Measurements from ENCODE around the gene ALPI. TPM values are rescaled to one million over a fixed set of nuclear protein-coding genes. Genes with fewer than 3 reads are reported as not detected.
"Not testable (repeated sequence)": the region's sequence is repeated elsewhere in the genome, so short reads cannot be mapped to it uniquely, and the experiment has no call there.

ALPI gene
- total and polyA plus RNA-seq, 4 donors: 0.20 TPM; not detected in 3

DNA sequence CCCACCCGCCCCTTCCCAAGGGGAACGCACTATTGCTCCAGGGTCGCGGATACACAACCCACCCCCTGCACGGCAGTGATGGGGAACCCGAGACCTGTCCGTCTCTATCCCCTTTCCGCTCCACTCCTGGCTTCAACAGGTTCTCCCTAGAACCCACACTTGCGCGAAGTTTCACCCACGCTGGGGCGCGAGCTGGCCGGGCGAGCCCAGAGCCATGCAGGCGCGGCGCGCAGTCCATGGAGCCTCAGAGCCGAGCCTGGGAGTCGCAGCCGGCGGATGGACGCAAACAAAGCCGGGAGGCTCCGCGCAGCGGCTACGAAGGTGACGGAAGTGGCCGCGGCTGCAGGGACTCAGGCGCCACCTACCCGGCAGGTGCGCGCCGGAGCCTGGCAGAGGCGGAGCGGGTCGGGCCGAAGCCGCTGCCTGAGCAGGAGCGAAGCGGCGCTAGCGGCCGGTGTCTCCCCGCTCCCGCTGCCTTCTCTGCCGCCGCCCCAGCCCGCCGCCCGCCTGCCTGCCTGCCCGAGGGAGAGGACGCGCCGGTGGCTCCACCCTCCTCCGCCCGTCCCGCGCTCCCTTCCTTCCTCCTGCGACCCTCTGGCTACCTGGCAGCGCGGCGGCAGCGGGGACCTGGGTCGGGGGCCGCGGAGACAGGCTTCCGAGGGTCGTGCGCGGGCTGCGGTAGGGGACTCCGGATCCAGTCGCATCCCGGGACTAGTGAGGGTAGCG is 35.3 kb upstream of the ALPI start:
- no peak overlapping the region for H3K4me3 ChIP-seq (ENCODE audit: low read depth, low read length)
- H3K36me3 ChIP-seq (ENCODE audit: control insufficient read depth, insufficient read depth, low read length): no peaks in the 10 kb centered on the region
- H3K4me1 ChIP-seq (ENCODE audit: control insufficient read depth, insufficient read depth, low read length): peaks cover 24% of the 10 kb centered on the region
- H3K9me3 ChIP-seq (ENCODE audit: control insufficient read depth, insufficient read depth, low read length): no peaks in the 10 kb centered on the region
- H3K27ac ChIP-seq (ENCODE audit: low read depth, low read length): no peak overlapping the region
- under 1% methylated on average over 78 of the region's 79 CpGs for WGBS (ENCODE audit: insufficient coverage)
- DNase-seq (ENCODE audit: low read depth in 4 of 6, low spot score in 6 of 6): peak in 2 of 6 donors; percentile 32 to 70
- H3K27me3 ChIP-seq (ENCODE audit: control insufficient read depth, insufficient read depth, low read length): peaks cover 57% of the 10 kb centered on the region

DNA sequence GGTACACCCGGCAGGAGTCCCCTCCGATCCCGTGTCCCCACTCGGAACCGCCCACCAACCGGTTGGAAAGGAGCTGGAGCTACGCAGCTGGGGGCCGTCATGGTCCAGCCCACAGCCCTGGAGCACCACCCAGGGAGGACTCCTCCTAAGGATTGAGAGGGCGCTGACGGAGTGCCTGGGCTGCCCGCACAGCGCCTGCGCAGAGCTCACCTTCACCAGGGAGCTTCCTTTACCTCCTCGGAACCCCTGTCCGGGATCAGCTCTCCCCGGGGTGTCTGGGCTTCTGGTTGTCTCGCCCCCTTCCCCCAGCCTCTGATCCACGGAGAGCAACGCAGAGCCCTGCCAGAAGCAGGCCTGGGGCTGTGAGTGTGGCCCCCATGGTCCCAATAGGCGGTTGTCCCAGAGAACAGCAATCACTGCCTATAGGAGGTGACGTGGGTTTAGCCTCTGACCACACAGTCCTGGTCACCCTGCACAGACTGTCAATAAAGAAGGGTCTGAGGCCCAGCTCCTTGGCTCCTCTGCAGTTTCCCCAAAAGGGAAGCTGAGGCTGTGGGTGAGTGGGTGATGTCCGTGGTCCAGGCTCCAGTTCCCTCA is 34.7 kb upstream of the ALPI start:
- Histone ChIP-seq H3K27ac (ENCODE audit: low read depth, low read length) (no peak overlapping the region), H3K9me3 (ENCODE audit: control insufficient read depth, insufficient read depth, low read length) (no peaks in the 10 kb centered on the region), H3K4me1 (ENCODE audit: control insufficient read depth, insufficient read depth, low read length) (peaks cover 24% of the 10 kb centered on the region), H3K36me3 (ENCODE audit: control insufficient read depth, insufficient read depth, low read length) (no peaks in the 10 kb centered on the region), H3K27me3 (ENCODE audit: control insufficient read depth, insufficient read depth, low read length) (peaks cover 57% of the 10 kb centered on the region), H3K4me3 (ENCODE audit: low read depth, low read length) (no peak overlapping the region)
- DNase-seq (ENCODE audit: low read depth in 4 of 6, low spot score in 6 of 6): peak in 1 of 6 donors; percentile 38
- WGBS (ENCODE audit: insufficient coverage): 18% methylated on average over 21 of the region's 22 CpGs

GRCh38 chr2:232422051-232422450 is 33.9 kb upstream of the ALPI start:
- Histone ChIP-seq H3K27me3 (ENCODE audit: control insufficient read depth, insufficient read depth, low read length) (peaks cover 54% of the 10 kb centered on the region), H3K27ac (ENCODE audit: low read depth, low read length) (no peak overlapping the region), H3K4me3 (ENCODE audit: low read depth, low read length) (no peak overlapping the region), H3K9me3 (ENCODE audit: control insufficient read depth, insufficient read depth, low read length) (no peaks in the 10 kb centered on the region), H3K36me3 (ENCODE audit: control insufficient read depth, insufficient read depth, low read length) (no peaks in the 10 kb centered on the region), H3K4me1 (ENCODE audit: control insufficient read depth, insufficient read depth, low read length) (peaks cover 24% of the 10 kb centered on the region)
- no peak for DNase-seq (ENCODE audit: low read depth in 4 of 6, low spot score in 6 of 6)
- WGBS (ENCODE audit: insufficient coverage): 92% methylated on average over 5 of the region's 10 CpGs

DNA sequence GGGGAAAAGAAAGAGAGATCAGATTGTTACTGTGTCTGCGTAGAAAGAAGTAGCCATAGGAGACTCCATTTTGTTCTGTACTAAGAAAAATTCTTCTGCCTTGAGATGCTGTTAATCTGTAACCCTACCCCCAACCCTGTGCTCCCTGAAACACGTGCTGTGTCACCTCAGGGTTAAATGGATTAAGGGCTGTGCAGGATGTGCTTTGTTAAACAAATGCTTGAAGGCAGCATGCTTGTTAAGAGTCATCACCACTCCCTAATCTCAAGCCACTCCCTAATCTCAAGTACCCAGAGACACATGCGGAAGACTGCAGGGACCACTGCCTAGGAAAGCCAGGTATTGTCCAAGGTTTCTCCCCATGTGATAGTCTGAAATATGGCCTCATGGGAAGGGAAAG is 33.0 kb upstream of the ALPI start:
- not testable (repeated sequence) for H3K27ac ChIP-seq (ENCODE audit: low read depth, low read length); H3K4me3 ChIP-seq (ENCODE audit: low read depth, low read length); DNase-seq (ENCODE audit: low read depth in 4 of 6, low spot score in 6 of 6); H3K9me3 ChIP-seq (ENCODE audit: control insufficient read depth, insufficient read depth, low read length); H3K36me3 ChIP-seq (ENCODE audit: control insufficient read depth, insufficient read depth, low read length)
- H3K27me3 ChIP-seq (ENCODE audit: control insufficient read depth, insufficient read depth, low read length): peaks cover 45% of the 10 kb centered on the region
- H3K4me1 ChIP-seq (ENCODE audit: control insufficient read depth, insufficient read depth, low read length): peaks cover 24% of the 10 kb centered on the region
- no CpG with 5 or more reads among the region's 3 CpGs for WGBS (ENCODE audit: insufficient coverage)

DNA sequence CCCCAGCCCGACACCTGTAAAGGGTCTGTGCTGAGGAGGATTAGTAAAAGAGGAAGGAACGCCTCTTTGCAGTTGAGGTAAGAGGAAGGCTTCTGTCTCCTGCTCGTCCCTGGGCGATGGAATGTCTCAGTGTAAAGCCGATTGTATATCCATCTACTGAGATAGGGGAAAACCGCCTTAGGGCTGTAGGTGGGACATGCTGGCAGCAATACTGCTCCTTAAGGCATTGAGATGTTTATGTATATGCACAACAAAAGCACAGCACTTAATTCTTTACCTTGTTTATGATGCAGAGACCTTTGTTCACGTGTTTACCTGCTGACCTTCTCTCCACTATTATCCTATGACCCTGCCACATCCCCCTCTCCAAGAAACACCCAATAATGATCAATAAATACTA is 32.5 kb upstream of the ALPI start:
- H3K4me3 ChIP-seq (ENCODE audit: low read depth, low read length); DNase-seq (ENCODE audit: low read depth in 4 of 6, low spot score in 6 of 6); H3K27ac ChIP-seq (ENCODE audit: low read depth, low read length); H3K36me3 ChIP-seq (ENCODE audit: control insufficient read depth, insufficient read depth, low read length); H3K9me3 ChIP-seq (ENCODE audit: control insufficient read depth, insufficient read depth, low read length): not testable (repeated sequence)
- WGBS (ENCODE audit: insufficient coverage): 41% methylated on average over 2 of the region's 7 CpGs
- Histone ChIP-seq H3K4me1 (ENCODE audit: control insufficient read depth, insufficient read depth, low read length) (peaks cover 21% of the 10 kb centered on the region), H3K27me3 (ENCODE audit: control insufficient read depth, insufficient read depth, low read length) (peaks cover 41% of the 10 kb centered on the region)

DNA sequence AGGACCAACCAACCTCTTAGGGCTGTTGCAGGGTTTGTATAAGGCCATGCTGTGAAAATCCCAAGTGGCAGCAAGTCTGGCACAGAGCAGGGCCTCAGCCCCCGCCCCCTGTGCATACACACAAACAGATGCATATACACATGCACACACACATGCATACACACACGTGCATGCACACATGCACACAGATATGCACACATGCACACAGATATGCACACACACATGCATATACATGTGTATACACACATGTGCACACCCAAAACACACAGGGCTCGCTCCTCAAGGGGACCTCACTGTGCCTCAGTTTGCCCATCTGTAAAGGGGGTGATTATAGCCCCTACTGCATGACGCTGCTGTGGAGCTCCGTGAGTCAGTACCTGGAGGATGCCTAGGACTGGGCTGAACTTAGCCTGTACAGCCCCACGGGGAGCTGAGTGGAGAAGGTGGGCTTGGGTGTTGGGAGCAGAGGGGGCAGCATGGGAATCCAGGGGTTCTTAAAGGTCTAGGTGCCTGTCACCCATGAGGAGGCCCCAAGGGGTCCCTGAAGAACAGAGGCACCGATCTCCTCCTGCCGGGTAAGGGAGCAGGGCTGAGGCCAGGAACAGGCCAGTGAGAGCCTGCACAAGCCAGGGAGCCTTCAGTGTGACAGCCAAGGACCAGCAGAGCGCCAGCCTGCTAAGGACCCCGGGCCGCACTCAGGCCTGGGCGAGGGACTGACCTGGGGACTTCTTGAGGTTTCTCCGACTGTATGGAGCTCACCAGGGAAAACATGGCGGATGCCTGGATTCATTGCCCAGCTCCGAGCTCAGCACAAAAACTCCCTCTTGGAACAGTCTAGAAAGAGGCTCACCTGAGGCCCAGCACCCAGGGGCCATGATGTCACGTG is 24.0 kb upstream of the ALPI start:
- H3K4me3 ChIP-seq (ENCODE audit: low read depth, low read length): no peak overlapping the region
- H3K36me3 ChIP-seq (ENCODE audit: control insufficient read depth, insufficient read depth, low read length): no peaks in the 10 kb centered on the region
- no peaks in the 10 kb centered on the region for H3K9me3 ChIP-seq (ENCODE audit: control insufficient read depth, insufficient read depth, low read length)
- peaks cover 5% of the 10 kb centered on the region for H3K4me1 ChIP-seq (ENCODE audit: control insufficient read depth, insufficient read depth, low read length)
- no peak for DNase-seq (ENCODE audit: low read depth in 4 of 6, low spot score in 6 of 6)
- no peak overlapping the region for H3K27ac ChIP-seq (ENCODE audit: low read depth, low read length)
- no peaks in the 10 kb centered on the region for H3K27me3 ChIP-seq (ENCODE audit: control insufficient read depth, insufficient read depth, low read length)
- 93% methylated on average over 15 of the region's 16 CpGs for WGBS (ENCODE audit: insufficient coverage)

GRCh38 chr2:232432598-232433184 is 23.3 kb upstream of the ALPI start:
- Histone ChIP-seq H3K27me3 (ENCODE audit: control insufficient read depth, insufficient read depth, low read length) (no peaks in the 10 kb centered on the region), H3K36me3 (ENCODE audit: control insufficient read depth, insufficient read depth, low read length) (no peaks in the 10 kb centered on the region), H3K9me3 (ENCODE audit: control insufficient read depth, insufficient read depth, low read length) (no peaks in the 10 kb centered on the region), H3K4me1 (ENCODE audit: control insufficient read depth, insufficient read depth, low read length) (peaks cover 5% of the 10 kb centered on the region), H3K4me3 (ENCODE audit: low read depth, low read length) (no peak overlapping the region), H3K27ac (ENCODE audit: low read depth, low read length) (no peak overlapping the region)
- DNase-seq (ENCODE audit: low read depth in 4 of 6, low spot score in 6 of 6): no peak
- WGBS (ENCODE audit: insufficient coverage): 77% methylated on average over 16 of the region's 16 CpGs

GRCh38 chr2:232433622-232434021 is 22.3 kb upstream of the ALPI start:
- peak in 1 of 6 donors; percentile 60 for DNase-seq (ENCODE audit: low read depth in 4 of 6, low spot score in 6 of 6)
- WGBS (ENCODE audit: insufficient coverage): 72% methylated on average over 7 of the region's 9 CpGs

GRCh38 chr2:232434091-232434490 is 21.9 kb upstream of the ALPI start:
- Histone ChIP-seq H3K4me3 (ENCODE audit: low read depth, low read length) (no peak overlapping the region), H3K27me3 (ENCODE audit: control insufficient read depth, insufficient read depth, low read length) (no peaks in the 10 kb centered on the region), H3K36me3 (ENCODE audit: control insufficient read depth, insufficient read depth, low read length) (no peaks in the 10 kb centered on the region), H3K9me3 (ENCODE audit: control insufficient read depth, insufficient read depth, low read length) (no peaks in the 10 kb centered on the region), H3K27ac (ENCODE audit: low read depth, low read length) (no peak overlapping the region), H3K4me1 (ENCODE audit: control insufficient read depth, insufficient read depth, low read length) (peaks cover 6% of the 10 kb centered on the region)
- DNase-seq (ENCODE audit: low read depth in 4 of 6, low spot score in 6 of 6): no peak
- WGBS (ENCODE audit: insufficient coverage): 93% methylated on average over 9 of the region's 9 CpGs

More at GRCh38 chr2:232433622-232434021, 22.3 kb upstream of the ALPI start:
- H3K27ac ChIP-seq (ENCODE audit: low read depth, low read length); H3K27me3 ChIP-seq (ENCODE audit: control insufficient read depth, insufficient read depth, low read length); H3K4me3 ChIP-seq (ENCODE audit: low read depth, low read length); H3K9me3 ChIP-seq (ENCODE audit: control insufficient read depth, insufficient read depth, low read length); H3K36me3 ChIP-seq (ENCODE audit: control insufficient read depth, insufficient read depth, low read length); H3K4me1 ChIP-seq (ENCODE audit: control insufficient read depth, insufficient read depth, low read length): not testable (repeated sequence)
